HepG2 (cell line): ENCODE measurements around the gene JMJD8.

ENCODE experiments used
- BHLHE40 ChIP-seq: IDR thresholded peaks from 2 replicates; pipeline ENCODE4 v1.6.1; 2011; ENCODE audit warnings: low read length, improper control_type of control experiment
- CTCF ChIP-seq: sonication (generic); formaldehyde crosslinking; IDR thresholded peaks from 2 replicates; pipeline ENCODE4 v1.5.0; 2020; ENCODE audit warnings: mild to moderate bottlenecking, missing genetic modification reagents, moderate library complexity
- DMTF1 ChIP-seq: sonication (generic); formaldehyde crosslinking; IDR thresholded peaks from 2 replicates; pipeline ENCODE4 v1.4.0; 2020; ENCODE audit warnings: mild to moderate bottlenecking, missing genetic modification reagents
- FOXP1 ChIP-seq, 2 experiments: fragments of 450-650 bp in 1 of 2; IDR thresholded peaks; 2 replicates each; pipeline ENCODE4 v1.6.1; 2017 to 2018; ENCODE audit warnings: antibody characterized with exemption in 1 of 2
- GTF3A ChIP-seq: sonication (generic); formaldehyde crosslinking; conservative IDR thresholded peaks from 2 replicates; pipeline ENCODE4 v1.4.0; 2020; ENCODE audit warnings: mild to moderate bottlenecking, missing genetic modification reagents
- IRF1 ChIP-seq: sonication (generic); formaldehyde crosslinking; IDR thresholded peaks from 2 replicates; pipeline ENCODE4 v1.4.0; 2020; ENCODE audit warnings: low read depth, mild to moderate bottlenecking, missing genetic modification reagents
- PCBP1 ChIP-seq: fragments of 200-400 bp; formaldehyde crosslinking; IDR thresholded peaks from 2 replicates; pipeline ENCODE4 v1.6.1; 2017; ENCODE audit warnings: mild to moderate bottlenecking, low read depth, low read length, borderline replicate concordance
- POLR2A ChIP-seq, 2 experiments: IDR thresholded peaks; 2 replicates each; pipeline ENCODE4 v1.6.1; 2011; ENCODE audit warnings: low read depth in 2 of 2, low read length in 2 of 2, mild to moderate bottlenecking in 1 of 2, moderate library complexity in 1 of 2; ENCODE audit not compliant: insufficient read depth in 1 of 2
- ZBTB7B ChIP-seq: sonication (generic); formaldehyde crosslinking; IDR thresholded peaks from 2 replicates; pipeline ENCODE4 v1.4.0; 2020; ENCODE audit warnings: missing genetic modification reagents

- TF ChIP-seq GTF3A (CRISPR knock-in tag) (no peak), CTCF (CRISPR knock-in tag) (no peak), FOXP1 (IDR thresholded peaks at IDR 0.05) (no peak), FOXP1 (CRISPR knock-in tag; IDR thresholded peaks at IDR 0.05) (no peak), POLR2A (IDR thresholded peaks at IDR 0.05; ENCODE audit: insufficient read depth in 1 of 2, low read depth in 2 of 2, low read length in 2 of 2) (no peak), ZBTB7B (CRISPR knock-in tag) (no peak), DMTF1 (CRISPR knock-in tag) (no peak), BHLHE40 (no peak), IRF1 (CRISPR knock-in tag) (no peak), PCBP1 (no peak)
These were observed 14.5 kb downstream of the JMJD8 start for GRCh38 chr16:669666-670065.
